H1 (cell line): ENCODE data around the gene TNS1.

Source experiments
- CBX5 ChIP-seq: fragments of 300-800, 300-1000 bp; sonication (generic); IDR thresholded peaks from 2 replicates; pipeline ENCODE4 v1.7.1; 2016; ENCODE audit warnings: antibody characterized with exemption, low read length, low read depth
- CHD2 ChIP-seq: IDR thresholded peaks from 2 replicates; pipeline ENCODE4 v1.6.1; 2012; ENCODE audit warnings: low read length, improper control_type of control experiment
- EZH2 ChIP-seq: fragments of 200-600 bp; sonication (generic); IDR thresholded peaks from 2 replicates; pipeline ENCODE4 v1.7.1; 2012; ENCODE audit warnings: low read depth, mild to moderate bottlenecking, moderate library complexity, low read length, inconsistent platforms; ENCODE audit not compliant: severe bottlenecking
- TBP ChIP-seq: IDR thresholded peaks from 2 replicates; pipeline ENCODE4 v1.6.1; 2011; ENCODE audit warnings: low read depth, low read length, improper control_type of control experiment
- YY1 ChIP-seq: IDR thresholded peaks from 2 replicates; pipeline ENCODE4 v1.6.1; 2011; ENCODE audit warnings: low read depth, mild to moderate bottlenecking, low read length
- TF ChIP-seq, protein P1 (sequence below), 3 experiments: IDR thresholded peaks; 1 replicate in 2 of 3; 2 replicates in 1 of 3; pipeline versions ENCODE4 v1.5.1 to v1.6.1; 2011; ENCODE audit warnings: low read length in 3 of 3, mild to moderate bottlenecking in 3 of 3, inconsistent platforms in 2 of 3, low read depth in 1 of 3, moderate library complexity in 1 of 3; ENCODE audit not compliant: insufficient read depth in 1 of 3; ENCODE audit errors: control extremely low read depth in 1 of 3
- TF ChIP-seq, protein P2 (sequence below): IDR thresholded peaks from 2 replicates; pipeline ENCODE4 v1.6.1; 2012; ENCODE audit warnings: inconsistent platforms

- TF ChIP-seq YY1: no peak
- TF ChIP-seq CHD2: no peak
- TF ChIP-seq, protein P1, sequence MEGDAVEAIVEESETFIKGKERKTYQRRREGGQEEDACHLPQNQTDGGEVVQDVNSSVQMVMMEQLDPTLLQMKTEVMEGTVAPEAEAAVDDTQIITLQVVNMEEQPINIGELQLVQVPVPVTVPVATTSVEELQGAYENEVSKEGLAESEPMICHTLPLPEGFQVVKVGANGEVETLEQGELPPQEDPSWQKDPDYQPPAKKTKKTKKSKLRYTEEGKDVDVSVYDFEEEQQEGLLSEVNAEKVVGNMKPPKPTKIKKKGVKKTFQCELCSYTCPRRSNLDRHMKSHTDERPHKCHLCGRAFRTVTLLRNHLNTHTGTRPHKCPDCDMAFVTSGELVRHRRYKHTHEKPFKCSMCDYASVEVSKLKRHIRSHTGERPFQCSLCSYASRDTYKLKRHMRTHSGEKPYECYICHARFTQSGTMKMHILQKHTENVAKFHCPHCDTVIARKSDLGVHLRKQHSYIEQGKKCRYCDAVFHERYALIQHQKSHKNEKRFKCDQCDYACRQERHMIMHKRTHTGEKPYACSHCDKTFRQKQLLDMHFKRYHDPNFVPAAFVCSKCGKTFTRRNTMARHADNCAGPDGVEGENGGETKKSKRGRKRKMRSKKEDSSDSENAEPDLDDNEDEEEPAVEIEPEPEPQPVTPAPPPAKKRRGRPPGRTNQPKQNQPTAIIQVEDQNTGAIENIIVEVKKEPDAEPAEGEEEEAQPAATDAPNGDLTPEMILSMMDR (IDR thresholded peaks at IDR 0.05; ENCODE audit: control extremely low read depth in 1 of 3, insufficient read depth in 1 of 3, low read depth in 1 of 3, low read length in 3 of 3): no peak
- no peak for TF ChIP-seq TBP
- TF ChIP-seq, protein P2, sequence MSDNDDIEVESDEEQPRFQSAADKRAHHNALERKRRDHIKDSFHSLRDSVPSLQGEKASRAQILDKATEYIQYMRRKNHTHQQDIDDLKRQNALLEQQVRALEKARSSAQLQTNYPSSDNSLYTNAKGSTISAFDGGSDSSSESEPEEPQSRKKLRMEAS: no peak
- no peak for TF ChIP-seq CBX5
- no peak for TF ChIP-seq EZH2
Measured at GRCh38 chr2:217954971-217955740, 47.6 kb downstream of the TNS1 start.
